Tibial nerve (tissue), 3 donors: ENCODE results near the gene NTRK1.

ENCODE experiments used
- POLR2A ChIP-seq, 2 donors: fragments of 450-650 bp; IDR thresholded peaks; one replicate each; pipeline ENCODE4 v1.6.1; 2017; ENCODE audit warnings: antibody characterized with exemption in 2 of 2, mild to moderate bottlenecking in 2 of 2, moderate library complexity in 2 of 2
- TF ChIP-seq, protein P1 (sequence below), 5 experiments: fragments of 200-600 bp in 3 of 5; fragments of 450-650 bp in 2 of 5; sonication (generic) in 3 of 5; IDR thresholded peaks; one replicate each; pipeline ENCODE4 v1.5.1; 2016 to 2019; ENCODE audit warnings: antibody characterized with exemption in 5 of 5, mild to moderate bottlenecking in 3 of 5, moderate library complexity in 2 of 5

DNA sequence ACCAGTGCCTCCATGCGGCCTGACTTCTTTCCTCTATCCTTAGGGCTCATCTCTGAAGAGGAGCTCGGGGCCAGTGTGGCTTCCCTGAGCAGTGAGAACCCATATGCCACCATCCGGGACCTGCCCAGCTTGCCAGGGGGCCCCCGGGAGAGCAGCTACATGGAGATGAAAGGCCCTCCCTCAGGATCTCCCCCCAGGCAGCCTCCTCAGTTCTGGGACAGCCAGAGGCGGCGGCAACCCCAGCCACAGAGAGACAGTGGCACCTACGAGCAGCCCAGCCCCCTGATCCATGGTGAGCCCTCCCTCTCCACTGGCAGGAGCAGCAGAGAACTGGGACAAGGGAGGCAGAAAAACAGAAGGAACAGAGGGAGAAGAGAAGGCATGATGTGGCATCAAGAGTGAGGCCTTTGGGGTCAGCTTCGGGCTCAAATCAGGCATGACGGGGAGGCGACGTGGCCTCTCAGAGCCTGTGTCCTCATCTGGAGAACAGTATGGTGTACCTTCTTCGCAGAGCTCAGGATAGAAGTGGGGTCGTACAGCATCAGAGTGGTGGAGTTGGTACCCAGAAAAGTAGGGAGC lies 53.2 kb downstream of the NTRK1 start:
- no peak for TF ChIP-seq POLR2A (IDR thresholded peaks at IDR 0.05)
- TF ChIP-seq, protein P1, sequence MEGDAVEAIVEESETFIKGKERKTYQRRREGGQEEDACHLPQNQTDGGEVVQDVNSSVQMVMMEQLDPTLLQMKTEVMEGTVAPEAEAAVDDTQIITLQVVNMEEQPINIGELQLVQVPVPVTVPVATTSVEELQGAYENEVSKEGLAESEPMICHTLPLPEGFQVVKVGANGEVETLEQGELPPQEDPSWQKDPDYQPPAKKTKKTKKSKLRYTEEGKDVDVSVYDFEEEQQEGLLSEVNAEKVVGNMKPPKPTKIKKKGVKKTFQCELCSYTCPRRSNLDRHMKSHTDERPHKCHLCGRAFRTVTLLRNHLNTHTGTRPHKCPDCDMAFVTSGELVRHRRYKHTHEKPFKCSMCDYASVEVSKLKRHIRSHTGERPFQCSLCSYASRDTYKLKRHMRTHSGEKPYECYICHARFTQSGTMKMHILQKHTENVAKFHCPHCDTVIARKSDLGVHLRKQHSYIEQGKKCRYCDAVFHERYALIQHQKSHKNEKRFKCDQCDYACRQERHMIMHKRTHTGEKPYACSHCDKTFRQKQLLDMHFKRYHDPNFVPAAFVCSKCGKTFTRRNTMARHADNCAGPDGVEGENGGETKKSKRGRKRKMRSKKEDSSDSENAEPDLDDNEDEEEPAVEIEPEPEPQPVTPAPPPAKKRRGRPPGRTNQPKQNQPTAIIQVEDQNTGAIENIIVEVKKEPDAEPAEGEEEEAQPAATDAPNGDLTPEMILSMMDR (IDR thresholded peaks at IDR 0.05): no peak
